Fibroblast of peridontal ligament (primary cell): ENCODE data around the gene RSPO1.
"Not testable (repeated sequence)": the region's sequence is repeated elsewhere in the genome, so short reads cannot be mapped to it uniquely, and the experiment has no call there.

Source experiments
- DNase-seq: peaks from one replicate; pipeline ENCODE4 v3.0.0-alpha.2; 2010; ENCODE audit errors: extremely low read depth

Gene RSPO1

GRCh38 chr1:37634244-37634991, at the start of gene RSPO1:
Gene RSPO1, minus strand, starts transcription at chr1:37634892. Its CDS starts 5,231 bp downstream, at chr1:37629661.
- peak; percentile 8 for DNase-seq

- DNase-seq: not testable (repeated sequence)
Observed at GRCh38 chr1:37684182-37684581, 49.5 kb upstream of the RSPO1 start.

GRCh38 chr1:37682334-37682987, 47.8 kb upstream of the RSPO1 start:
- peak; percentile 80 for DNase-seq

GRCh38 chr1:37680933-37681332, 46.2 kb upstream of the RSPO1 start:
- no peak for DNase-seq

- no peak for DNase-seq
Observed at GRCh38 chr1:37677808-37678207, 43.1 kb upstream of the RSPO1 start.

- no peak for DNase-seq
Observed at GRCh38 chr1:37677143-37677439, 42.4 kb upstream of the RSPO1 start.

- no peak for DNase-seq
Observed at GRCh38 chr1:37676281-37677142, 41.8 kb upstream of the RSPO1 start.

- DNase-seq: no peak
Observed at GRCh38 chr1:37673920-37674319, 39.2 kb upstream of the RSPO1 start.

GRCh38 chr1:37672136-37672870, 37.6 kb upstream of the RSPO1 start:
- DNase-seq: no peak

GRCh38 chr1:37671261-37671660, 36.6 kb upstream of the RSPO1 start:
- no peak for DNase-seq

GRCh38 chr1:37670133-37670532, 35.4 kb upstream of the RSPO1 start:
- DNase-seq: no peak

GRCh38 chr1:37667023-37667671, 32.5 kb upstream of the RSPO1 start:
- DNase-seq: no peak

GRCh38 chr1:37666241-37666867, 31.7 kb upstream of the RSPO1 start:
- no peak for DNase-seq

GRCh38 chr1:37663426-37664000, 28.8 kb upstream of the RSPO1 start:
- DNase-seq: no peak

GRCh38 chr1:37662031-37662755, 27.5 kb upstream of the RSPO1 start:
- no peak for DNase-seq

GRCh38 chr1:37661401-37661800, 26.7 kb upstream of the RSPO1 start:
- no peak for DNase-seq

GRCh38 chr1:37660664-37661063, 26.0 kb upstream of the RSPO1 start:
- DNase-seq: no peak

- no peak for DNase-seq
Observed at GRCh38 chr1:37658486-37658885, 23.8 kb upstream of the RSPO1 start.

- no peak for DNase-seq
Observed at GRCh38 chr1:37657620-37658412, 23.1 kb upstream of the RSPO1 start.
